Prostate gland (tissue), 2 donors: ENCODE data around the gene DNAJB9. TPM values are rescaled to one million over a fixed set of nuclear protein-coding genes. Genes with fewer than 3 reads are reported as not detected.

Experiments used
- DNase-seq: peaks from one replicate; pipeline ENCODE4 v3.0.0-alpha.2; 2019; ENCODE audit warnings: low spot score
- H3K27ac ChIP-seq, 2 donors: fragments of 200-600 bp; sonication (generic); 2 replicates each; pipeline ENCODE4 v1.5.1; 2017 to 2019
- H3K27me3 ChIP-seq: fragments of 200-600 bp; sonication (generic); replicated peaks from 2 replicates; pipeline ENCODE4 v1.5.1; 2019; ENCODE audit not compliant: insufficient read depth
- H3K36me3 ChIP-seq, 2 donors: fragments of 200-600 bp; sonication (generic); 1 replicate in 1 of 2; 2 replicates in 1 of 2; pipeline versions ENCODE4 v1.5.1 to v1.8.1; 2017 to 2019
- H3K4me1 ChIP-seq: fragments of 200-600 bp; sonication (generic); replicated peaks from 2 replicates; pipeline ENCODE4 v1.5.1; 2019
- H3K4me3 ChIP-seq, 2 donors: fragments of 200-600 bp; sonication (generic); 2 replicates each; pipeline ENCODE4 v1.5.1; 2017 to 2019
- H3K9me3 ChIP-seq: fragments of 200-600 bp; sonication (generic); 2 replicates; pipeline ENCODE4 v1.5.1; 2017
- POLR2A ChIP-seq: fragments of 450-650 bp; IDR thresholded peaks from one replicate; pipeline ENCODE4 v1.6.1; 2016; ENCODE audit warnings: antibody characterized with exemption, mild to moderate bottlenecking
- POLR2AphosphoS5 ChIP-seq: sonication (generic); formaldehyde crosslinking; IDR thresholded peaks from one replicate; pipeline ENCODE4 v1.6.1; 2017; ENCODE audit warnings: antibody characterized with exemption
- WGBS: methylation state at CpG from one replicate; pipeline ENCODE4 v1.1.5; 2018; 5-methylcytosine and 5-hydroxymethylcytosine counted together
- intact Hi-C: fragments of 100-400 bp; cut with DNase I; formaldehyde crosslinking; loops from one replicate; pipeline ENCODE4 v1.14.2; 2022
- total RNA-seq, 2 donors: library from RNA; depleted of rRNA; stranded (reverse); fragments of >200 nt; gene quantifications; one replicate each; pipeline ENCODE4 v1.1.0, GENCODE V29; 2016
- TF ChIP-seq, protein P1 (sequence below), 4 experiments: fragments of 200-600 bp in 2 of 4; fragments of 450-650 bp in 2 of 4; sonication (generic) in 2 of 4; IDR thresholded peaks; 1 replicate in 3 of 4; 2 replicates in 1 of 4; pipeline ENCODE4 v1.5.1; 2016 to 2019; ENCODE audit warnings: antibody characterized with exemption in 4 of 4, mild to moderate bottlenecking in 2 of 4, moderate library complexity in 2 of 4

DNAJB9 gene
- total RNA-seq, 2 donors from 2014 or later, result 27.2 to 64.0 TPM

DNA sequence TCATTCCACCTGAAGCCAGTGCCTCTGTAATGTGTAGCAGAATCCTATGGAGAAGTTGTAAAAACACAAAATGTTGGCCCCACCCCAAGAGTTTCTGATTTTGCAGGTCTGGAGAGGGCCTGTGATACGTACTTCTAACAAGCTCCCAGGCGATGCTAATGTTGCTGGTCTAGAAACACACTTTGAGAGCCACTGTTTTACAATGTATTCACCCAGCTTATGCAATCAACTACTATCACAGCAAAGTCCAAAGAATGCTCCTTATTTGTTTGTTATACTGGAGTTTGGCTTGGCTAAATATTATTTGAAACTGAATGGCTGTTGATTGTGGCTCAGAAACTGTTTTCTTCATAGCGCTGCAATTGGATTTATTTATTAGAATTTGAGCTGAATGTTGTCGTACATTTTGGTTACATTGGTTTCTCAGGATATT lies 44.3 kb downstream of the DNAJB9 start:
- H3K9me3 ChIP-seq, result no peaks in the 10 kb centered on the region
- H3K4me3 ChIP-seq, result no peak overlapping the region
- no peak for TF ChIP-seq POLR2A
- TF ChIP-seq, protein P1, sequence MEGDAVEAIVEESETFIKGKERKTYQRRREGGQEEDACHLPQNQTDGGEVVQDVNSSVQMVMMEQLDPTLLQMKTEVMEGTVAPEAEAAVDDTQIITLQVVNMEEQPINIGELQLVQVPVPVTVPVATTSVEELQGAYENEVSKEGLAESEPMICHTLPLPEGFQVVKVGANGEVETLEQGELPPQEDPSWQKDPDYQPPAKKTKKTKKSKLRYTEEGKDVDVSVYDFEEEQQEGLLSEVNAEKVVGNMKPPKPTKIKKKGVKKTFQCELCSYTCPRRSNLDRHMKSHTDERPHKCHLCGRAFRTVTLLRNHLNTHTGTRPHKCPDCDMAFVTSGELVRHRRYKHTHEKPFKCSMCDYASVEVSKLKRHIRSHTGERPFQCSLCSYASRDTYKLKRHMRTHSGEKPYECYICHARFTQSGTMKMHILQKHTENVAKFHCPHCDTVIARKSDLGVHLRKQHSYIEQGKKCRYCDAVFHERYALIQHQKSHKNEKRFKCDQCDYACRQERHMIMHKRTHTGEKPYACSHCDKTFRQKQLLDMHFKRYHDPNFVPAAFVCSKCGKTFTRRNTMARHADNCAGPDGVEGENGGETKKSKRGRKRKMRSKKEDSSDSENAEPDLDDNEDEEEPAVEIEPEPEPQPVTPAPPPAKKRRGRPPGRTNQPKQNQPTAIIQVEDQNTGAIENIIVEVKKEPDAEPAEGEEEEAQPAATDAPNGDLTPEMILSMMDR (IDR thresholded peaks at IDR 0.05), result no peak
- TF ChIP-seq POLR2AphosphoS5, result no peak
- no peaks in the 10 kb centered on the region for H3K36me3 ChIP-seq
- WGBS, result 26% methylated on average over 4 of the region's 4 CpGs
- peak; percentile 54 for DNase-seq
- no peaks in the 10 kb centered on the region for H3K27me3 ChIP-seq
- peaks cover 5% of the 10 kb centered on the region for H3K4me1 ChIP-seq
- H3K27ac ChIP-seq, result peak overlapping the region; percentile 48 to 52
- intact Hi-C loops, result no loop called here

DNA sequence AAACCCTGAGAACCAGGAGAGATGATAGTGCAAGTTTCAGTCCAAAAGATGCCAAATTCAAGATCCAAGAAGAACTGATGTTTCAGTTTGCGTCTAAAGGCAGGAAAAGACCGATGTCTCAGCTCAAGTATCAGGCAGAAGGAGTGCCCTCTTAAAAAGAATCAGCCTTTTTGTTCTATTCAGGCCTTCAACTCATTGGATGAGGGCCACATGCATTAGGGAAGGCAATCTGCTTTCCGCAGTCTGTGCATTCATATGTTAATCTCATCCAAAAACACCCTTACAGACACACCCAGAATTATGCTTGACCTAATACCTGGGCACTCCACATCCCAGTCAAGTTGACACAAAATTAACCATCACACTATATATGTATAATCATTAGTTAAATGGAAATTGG lies 45.2 kb downstream of the DNAJB9 start:
- intact Hi-C loops, result no loop called here
- TF ChIP-seq, protein P1 (IDR thresholded peaks at IDR 0.05), result no peak
- TF ChIP-seq POLR2A (no peak), POLR2AphosphoS5 (no peak)
- Histone ChIP-seq H3K36me3 (no peaks in the 10 kb centered on the region), H3K27me3 (no peaks in the 10 kb centered on the region), H3K9me3 (no peaks in the 10 kb centered on the region), H3K4me1 (peaks cover 5% of the 10 kb centered on the region), H3K27ac (peak overlapping the region; percentile 48 to 52), H3K4me3 (no peak overlapping the region)
- WGBS, result 85% methylated on average over 3 of the region's 3 CpGs
- no peak for DNase-seq

DNA sequence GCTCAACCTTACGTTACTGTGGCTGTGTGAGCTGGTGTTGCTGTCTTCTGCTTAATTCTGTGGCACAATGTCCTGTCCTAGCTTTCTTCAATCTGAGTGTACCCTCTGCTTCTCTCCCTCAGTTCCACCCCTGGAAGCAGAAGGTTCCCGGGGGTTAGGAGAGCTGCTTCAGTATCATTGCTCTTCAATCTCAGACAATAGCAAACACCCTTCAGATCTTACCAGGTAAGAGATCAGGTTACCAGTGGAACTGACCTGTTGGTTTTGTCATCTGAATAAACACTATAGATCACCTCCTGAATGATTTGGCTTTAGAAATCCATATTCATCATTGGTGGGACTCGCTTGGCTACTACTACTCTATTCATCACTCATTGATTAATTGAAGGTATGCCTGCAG lies 48.4 kb downstream of the DNAJB9 start:
- TF ChIP-seq, protein P1 (IDR thresholded peaks at IDR 0.05), result no peak
- TF ChIP-seq POLR2A (no peak), POLR2AphosphoS5 (no peak)
- WGBS, result 86% methylated on average over 3 of the region's 3 CpGs

DNA sequence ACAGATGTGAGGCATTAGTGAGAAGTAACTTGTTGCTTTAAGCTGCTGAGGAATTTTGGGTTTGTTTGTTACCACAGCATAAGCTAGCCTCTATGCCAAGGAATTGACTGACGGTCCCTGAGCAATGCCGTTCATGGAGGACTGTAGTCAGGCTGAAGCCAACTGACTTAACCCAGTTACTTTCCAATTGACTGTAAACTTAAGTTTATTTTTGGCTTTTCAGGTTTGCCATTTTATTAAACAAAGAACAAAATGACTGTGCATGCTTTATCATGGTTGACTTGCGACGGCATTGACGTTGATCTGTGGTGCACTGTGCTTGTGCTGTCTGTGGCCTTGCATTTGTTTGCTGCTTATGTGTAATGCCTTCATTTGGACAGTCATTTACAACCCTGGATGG lies 53.5 kb downstream of the DNAJB9 start:
- intact Hi-C loops, result no loop called here
- H3K27me3 ChIP-seq, result no peaks in the 10 kb centered on the region
- TF ChIP-seq POLR2AphosphoS5 (no peak), POLR2A (no peak)
- TF ChIP-seq, protein P1 (IDR thresholded peaks at IDR 0.05), result no peak
- no peaks in the 10 kb centered on the region for H3K9me3 ChIP-seq
- no peaks in the 10 kb centered on the region for H3K36me3 ChIP-seq
- H3K27ac ChIP-seq, result no peak overlapping the region
- H3K4me1 ChIP-seq, result no peaks in the 10 kb centered on the region
- no peak overlapping the region for H3K4me3 ChIP-seq
- DNase-seq, result no peak
- WGBS, result 80% methylated on average over 5 of the region's 5 CpGs

More for the DNA sequence above, 48.4 kb downstream of the DNAJB9 start:
- intact Hi-C loops, result no loop called here
- no peak for DNase-seq
- Histone ChIP-seq H3K4me1 (no peaks in the 10 kb centered on the region), H3K27ac (no peak overlapping the region), H3K9me3 (no peaks in the 10 kb centered on the region), H3K27me3 (no peaks in the 10 kb centered on the region), H3K36me3 (no peaks in the 10 kb centered on the region), H3K4me3 (no peak overlapping the region)

Other genes starting within 250 kb of the DNAJB9 start
- gene NRCAM, start 113.4 kb upstream of the DNAJB9 start, total RNA-seq, result 1 to 10 TPM; 1.1 to 3.1 TPM
- gene PNPLA8, start 43.7 kb upstream of the DNAJB9 start, total RNA-seq, result 10 to 100 TPM; 25.8 to 27.3 TPM
- gene THAP5, start 168 bp upstream of the DNAJB9 start, total RNA-seq, result 10 to 100 TPM; 21.3 to 23.4 TPM